SK-N-SH (cell line): Measurements from ENCODE around the gene RAB3GAP2.
"Not testable (repeated sequence)": the region's sequence is repeated elsewhere in the genome, so short reads cannot be mapped to it uniquely, and the experiment has no call there.

ENCODE experiments used
- EP300 ChIP-seq, 2 experiments: IDR thresholded peaks; 2 replicates each; pipeline versions ENCODE4 v1.4.0 to v1.6.1; 2012; ENCODE audit warnings: borderline replicate concordance in 1 of 2, low read depth in 1 of 2, low read length in 1 of 2
- JUND ChIP-seq: IDR thresholded peaks from 2 replicates; pipeline ENCODE4 v1.4.0; 2012
- TAF1 ChIP-seq: IDR thresholded peaks from 2 replicates; pipeline ENCODE4 v1.6.1; 2012; ENCODE audit warnings: low read depth, mild to moderate bottlenecking, low read length, moderate library complexity, borderline replicate concordance
- TEAD4 ChIP-seq: IDR thresholded peaks from 2 replicates; pipeline ENCODE4 v1.4.0; 2012; ENCODE audit warnings: mild to moderate bottlenecking, borderline replicate concordance; ENCODE audit not compliant: insufficient read depth
- TF ChIP-seq, protein P1 (sequence below): fragments of 200-600 bp; sonication (generic); IDR thresholded peaks from 2 replicates; pipeline ENCODE4 v1.6.1; 2017; ENCODE audit warnings: antibody characterized with exemption, mild to moderate bottlenecking, moderate library complexity

DNA sequence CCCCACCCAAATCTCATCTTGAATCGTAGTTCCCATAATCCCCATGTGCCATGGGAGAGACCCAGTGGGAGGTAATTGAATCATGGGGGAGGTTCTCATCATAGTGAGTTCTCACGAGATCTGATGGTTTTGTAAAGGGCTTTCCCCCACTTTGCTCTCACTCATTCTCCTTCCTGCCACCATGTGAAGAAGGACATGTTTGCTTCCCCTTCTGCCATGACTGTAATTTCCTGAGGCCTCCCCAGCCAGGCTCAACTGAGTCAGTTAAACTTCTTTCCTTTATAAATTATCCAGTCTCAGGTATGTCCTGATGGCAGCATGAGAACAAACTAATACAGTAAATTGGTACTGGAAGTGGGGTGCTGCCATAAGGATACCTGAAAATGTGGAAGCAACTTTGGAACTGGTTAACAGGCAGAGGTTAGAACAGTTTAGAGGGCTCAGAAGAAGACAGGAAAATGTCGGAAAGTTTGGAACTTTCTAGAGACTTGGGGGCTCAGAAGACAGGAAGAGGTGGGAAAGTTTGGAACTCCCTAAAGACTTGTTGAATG lies 23.5 kb downstream of the RAB3GAP2 start:
- TF ChIP-seq, protein P1, sequence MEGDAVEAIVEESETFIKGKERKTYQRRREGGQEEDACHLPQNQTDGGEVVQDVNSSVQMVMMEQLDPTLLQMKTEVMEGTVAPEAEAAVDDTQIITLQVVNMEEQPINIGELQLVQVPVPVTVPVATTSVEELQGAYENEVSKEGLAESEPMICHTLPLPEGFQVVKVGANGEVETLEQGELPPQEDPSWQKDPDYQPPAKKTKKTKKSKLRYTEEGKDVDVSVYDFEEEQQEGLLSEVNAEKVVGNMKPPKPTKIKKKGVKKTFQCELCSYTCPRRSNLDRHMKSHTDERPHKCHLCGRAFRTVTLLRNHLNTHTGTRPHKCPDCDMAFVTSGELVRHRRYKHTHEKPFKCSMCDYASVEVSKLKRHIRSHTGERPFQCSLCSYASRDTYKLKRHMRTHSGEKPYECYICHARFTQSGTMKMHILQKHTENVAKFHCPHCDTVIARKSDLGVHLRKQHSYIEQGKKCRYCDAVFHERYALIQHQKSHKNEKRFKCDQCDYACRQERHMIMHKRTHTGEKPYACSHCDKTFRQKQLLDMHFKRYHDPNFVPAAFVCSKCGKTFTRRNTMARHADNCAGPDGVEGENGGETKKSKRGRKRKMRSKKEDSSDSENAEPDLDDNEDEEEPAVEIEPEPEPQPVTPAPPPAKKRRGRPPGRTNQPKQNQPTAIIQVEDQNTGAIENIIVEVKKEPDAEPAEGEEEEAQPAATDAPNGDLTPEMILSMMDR, result not testable (repeated sequence)
- not testable (repeated sequence) for TF ChIP-seq TEAD4; JUND; TAF1; EP300 (IDR thresholded peaks at IDR 0.05; ENCODE audit: borderline replicate concordance in 1 of 2, low read depth in 1 of 2, low read length in 1 of 2)
